Vagina (tissue), 2 donors: Measurements from ENCODE around the gene TMEM266.

ENCODE experiments used
- CTCF ChIP-seq, 3 experiments: fragments of 450-650 bp in 2 of 3; fragments of 200-600 bp in 1 of 3; sonication (generic) in 1 of 3; IDR thresholded peaks; one replicate each; pipeline ENCODE4 v1.5.1; 2017 to 2019; ENCODE audit warnings: antibody characterized with exemption in 3 of 3, mild to moderate bottlenecking in 2 of 3, moderate library complexity in 2 of 3
- POLR2A ChIP-seq, 2 donors: fragments of 450-650 bp; IDR thresholded peaks; one replicate each; pipeline ENCODE4 v1.6.1; 2017; ENCODE audit warnings: antibody characterized with exemption in 2 of 2, mild to moderate bottlenecking in 2 of 2, moderate library complexity in 2 of 2
- POLR2AphosphoS5 ChIP-seq, 2 donors: sonication (generic); formaldehyde crosslinking; IDR thresholded peaks; one replicate each; pipeline ENCODE4 v1.9.0; 2017; ENCODE audit warnings: antibody characterized with exemption in 2 of 2, mild to moderate bottlenecking in 2 of 2, low read depth in 1 of 2; ENCODE audit not compliant: insufficient read depth in 1 of 2

GRCh38 chr15:76172782-76173181 lies 113.0 kb downstream of the TMEM266 start:
- TF ChIP-seq POLR2AphosphoS5 (IDR thresholded peaks at IDR 0.05; ENCODE audit: insufficient read depth in 1 of 2, low read depth in 1 of 2) = no peak
- no peak for TF ChIP-seq CTCF (IDR thresholded peaks at IDR 0.05)
- TF ChIP-seq POLR2A (IDR thresholded peaks at IDR 0.05) = no peak
